HG02763 (cell line): ENCODE measurements around the gene NUSAP1.
"Not testable (repeated sequence)": the region's sequence is repeated elsewhere in the genome, so short reads cannot be mapped to it uniquely, and the experiment has no call there.

ENCODE experiments used
- ATAC-seq: cut with Tn5 transposase; IDR thresholded peaks from one replicate; pipeline ENCODE4 v1.9.1; 2021; ENCODE audit warnings: mild to moderate bottlenecking, moderate library complexity; ENCODE audit not compliant: unreplicated experiment

The NUSAP1 gene

DNA sequence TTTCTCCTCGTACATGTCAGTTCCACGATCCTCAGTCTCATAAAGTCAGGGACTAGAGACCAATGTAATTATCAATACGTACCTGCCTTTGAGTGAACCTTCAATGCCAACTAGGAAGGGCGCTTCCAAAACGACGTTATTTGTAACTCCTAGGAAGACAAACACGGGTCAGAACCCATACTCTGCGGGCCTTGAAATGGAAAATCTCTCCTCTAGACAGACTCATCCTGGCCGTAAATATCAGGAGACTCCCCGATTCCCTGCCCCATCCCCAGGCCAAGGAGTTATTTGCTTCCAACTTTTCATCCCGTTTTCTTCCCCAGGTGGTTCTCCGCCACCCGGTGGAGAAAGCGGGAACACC is 868 bp upstream of the NUSAP1 start:
- no peak for ATAC-seq

DNA sequence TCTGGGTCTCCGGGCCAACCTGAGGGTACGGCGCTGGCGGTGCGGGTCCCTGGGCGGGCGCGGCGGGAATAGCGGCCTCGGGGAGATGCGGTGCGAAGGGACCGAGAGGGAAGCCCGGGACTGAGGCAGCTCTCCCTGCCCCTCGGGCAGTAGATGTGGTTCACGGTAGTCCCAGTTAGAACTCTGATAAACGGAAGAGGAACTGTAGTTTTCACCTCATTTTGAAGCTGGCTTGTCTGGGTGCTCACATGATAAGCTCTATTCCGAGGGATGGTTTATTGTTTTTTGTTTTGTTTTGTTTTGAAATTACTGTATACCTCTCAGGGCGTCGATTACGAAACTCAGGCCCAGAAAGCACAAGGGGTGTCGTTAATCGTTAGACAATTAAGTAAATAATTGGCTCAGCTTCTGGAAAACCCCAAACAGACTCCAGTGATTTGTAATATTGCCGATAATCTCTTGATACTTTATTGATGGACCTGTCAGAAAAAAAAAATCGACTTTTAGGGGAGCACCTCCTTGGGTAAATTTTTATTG is 413 bp downstream of the NUSAP1 start:
- peak; percentile 18 for ATAC-seq

- no peak for ATAC-seq
These were observed 1.8 kb downstream of the NUSAP1 start for GRCh38 chr15:41334293-41335120.

GRCh38 chr15:41336549-41336948 is 3.9 kb downstream of the NUSAP1 start:
- ATAC-seq: no peak

GRCh38 chr15:41337047-41337446 is 4.4 kb downstream of the NUSAP1 start:
- no peak for ATAC-seq

DNA sequence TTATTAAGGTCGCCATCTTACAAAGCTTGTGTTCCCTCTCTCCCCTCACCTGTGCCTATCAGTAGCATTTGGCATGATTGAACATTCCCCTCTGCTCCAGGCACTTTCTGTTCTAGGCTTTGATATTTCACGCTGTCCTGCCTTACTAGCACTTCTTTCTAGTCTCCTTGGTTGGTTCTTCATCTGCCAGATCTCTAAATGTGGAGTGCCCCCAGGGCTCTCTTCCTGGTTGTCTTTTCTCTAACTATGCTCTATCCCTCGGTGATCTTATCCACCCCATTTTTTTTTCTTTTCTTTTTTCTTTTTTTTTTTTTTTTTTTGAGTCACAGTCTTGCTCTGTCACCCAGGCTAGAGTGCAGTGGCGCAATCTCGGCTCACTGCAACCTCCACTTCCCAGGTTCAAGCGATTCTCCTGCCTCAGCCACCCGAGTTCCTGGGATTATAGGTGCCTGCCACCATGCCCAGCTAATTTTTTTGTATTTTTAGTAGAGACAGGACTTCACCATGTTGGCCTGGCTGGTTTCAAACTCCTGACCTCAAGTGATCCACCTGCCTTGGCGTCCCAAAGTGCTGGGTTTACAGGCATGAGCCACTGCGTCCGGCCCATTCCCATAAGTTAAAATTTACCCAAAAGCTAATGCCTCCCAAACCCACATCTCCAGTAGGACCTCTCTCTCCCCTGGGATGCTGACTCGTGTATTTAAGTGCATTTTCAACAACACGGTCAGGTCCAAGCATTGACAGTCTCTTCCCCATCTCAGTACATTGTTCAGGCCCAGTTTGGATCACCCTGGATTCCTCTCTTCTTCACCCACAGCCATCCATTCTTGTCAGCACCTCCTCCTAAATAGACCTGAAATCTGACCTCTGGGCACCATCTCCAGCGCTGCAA is 5.2 kb downstream of the NUSAP1 start:
- ATAC-seq: no peak

- ATAC-seq: no peak
These were observed 7.6 kb downstream of the NUSAP1 start for GRCh38 chr15:41340189-41340695.

DNA sequence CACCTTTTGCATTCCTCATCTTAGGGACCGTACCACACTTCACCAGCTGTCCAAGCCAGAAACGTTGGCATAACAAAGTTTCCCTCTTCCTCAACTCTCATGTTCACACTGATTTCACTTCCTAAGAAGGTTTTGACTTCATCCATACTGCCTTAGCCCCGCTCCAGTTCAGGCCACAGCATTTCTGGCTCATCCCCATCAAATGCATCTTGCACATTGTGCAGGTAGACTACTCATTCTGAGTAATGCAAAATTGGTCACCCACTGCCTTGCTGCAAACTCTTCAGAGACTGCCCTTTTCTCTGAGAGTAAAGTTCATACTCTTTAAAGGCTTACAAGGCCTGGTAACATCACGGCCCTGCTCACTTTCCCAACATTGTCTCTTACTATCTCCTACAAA is 8.8 kb downstream of the NUSAP1 start:
- ATAC-seq: no peak

DNA sequence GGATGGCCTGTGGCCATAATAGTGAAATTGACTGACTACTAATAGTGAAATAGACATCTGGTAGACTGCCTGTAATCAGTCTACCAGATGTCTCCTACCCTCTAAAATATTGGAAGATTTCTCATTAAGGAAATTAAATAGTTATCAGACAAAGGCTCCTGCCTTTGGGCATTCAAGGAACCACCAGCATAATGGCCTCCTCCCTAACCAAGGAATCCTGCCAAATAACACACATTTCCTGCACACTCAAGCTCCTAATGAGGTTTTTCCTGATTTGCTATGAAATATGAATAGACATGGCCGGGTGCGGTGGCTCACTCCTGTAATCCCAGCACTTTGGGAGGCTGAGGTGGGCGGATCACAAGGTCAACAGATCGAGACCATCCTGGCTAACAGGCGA is 14.6 kb downstream of the NUSAP1 start:
- no peak for ATAC-seq

GRCh38 chr15:41350057-41350717 is 17.5 kb downstream of the NUSAP1 start:
- no peak for ATAC-seq

- ATAC-seq: no peak
These were observed 21.7 kb downstream of the NUSAP1 start for GRCh38 chr15:41354371-41354770.

- no peak for ATAC-seq
These were observed 34.7 kb downstream of the NUSAP1 start for GRCh38 chr15:41367418-41367817.

DNA sequence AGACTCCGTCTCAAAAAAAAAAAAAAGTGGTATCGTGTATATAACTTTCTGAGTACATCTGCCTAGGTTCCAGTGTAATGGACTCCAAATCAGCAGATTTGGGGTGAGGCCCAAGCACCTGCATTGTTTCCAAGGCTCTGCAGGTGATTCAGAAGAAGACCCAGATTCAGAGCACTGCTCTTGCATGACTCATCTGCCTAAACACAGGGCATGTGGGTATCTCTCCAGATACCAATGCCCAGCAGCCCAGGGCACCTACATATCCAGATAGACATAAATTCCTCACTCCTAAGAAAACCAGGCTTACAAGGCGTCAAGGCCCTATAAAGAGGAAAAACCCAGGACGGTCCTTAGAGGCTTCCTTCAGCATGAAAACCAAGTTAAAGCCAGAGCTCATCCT is 45.3 kb downstream of the NUSAP1 start:
- no peak for ATAC-seq

DNA sequence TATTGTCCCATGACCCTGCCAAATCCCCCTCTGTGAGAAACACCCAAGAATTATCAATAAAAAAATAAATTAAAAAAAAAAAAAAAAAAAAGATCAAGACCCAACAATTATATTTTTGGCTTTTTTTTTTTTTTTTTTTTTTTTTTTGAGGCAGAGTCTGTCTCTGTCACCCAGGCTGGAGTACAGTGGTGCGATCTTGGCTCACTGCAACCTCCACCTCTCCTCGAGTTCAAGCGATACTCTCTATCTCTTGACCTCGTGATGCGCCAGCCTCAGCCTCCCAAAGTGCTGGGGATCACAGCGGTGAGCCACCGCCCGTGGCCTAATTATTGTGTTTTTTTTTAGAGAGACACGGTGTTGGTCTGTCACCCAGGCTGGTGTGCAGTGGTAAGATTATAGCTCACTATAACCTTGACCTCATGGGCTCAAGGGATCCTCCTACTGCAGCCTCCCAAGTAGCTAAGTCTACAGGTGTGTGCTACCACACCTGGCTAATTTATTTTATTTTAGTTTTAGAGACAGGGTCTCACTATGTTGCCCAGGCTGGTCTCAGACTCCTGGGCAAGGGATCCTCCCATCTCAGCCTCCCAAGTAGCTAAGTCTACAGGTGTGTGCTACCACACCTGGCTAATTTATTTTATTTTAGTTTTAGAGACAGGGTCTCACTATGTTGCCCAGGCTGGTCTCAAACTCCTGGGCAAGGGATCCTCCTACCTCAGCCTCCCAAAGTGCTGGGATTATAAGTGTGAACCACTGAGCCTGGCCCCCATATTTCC is 51.5 kb downstream of the NUSAP1 start:
- ATAC-seq: not testable (repeated sequence)

DNA sequence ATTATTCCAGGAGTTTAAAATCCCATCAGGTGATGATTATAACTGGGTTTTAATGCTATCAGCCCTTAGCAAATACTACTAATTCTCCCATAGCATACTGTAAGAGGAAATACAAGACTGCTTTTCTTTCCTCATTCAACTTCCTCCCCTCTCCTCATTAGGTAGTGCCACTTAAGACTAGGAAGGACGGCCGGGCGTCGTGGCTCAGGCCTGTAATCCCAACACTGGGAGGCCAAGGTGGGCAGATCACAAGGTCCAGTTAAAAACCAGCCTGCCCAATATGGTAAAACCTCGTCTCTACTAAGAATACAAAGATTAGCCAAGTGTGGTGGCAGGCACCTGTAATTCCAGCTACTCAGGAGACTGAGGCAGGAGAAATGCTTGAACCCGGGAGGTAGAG is 55.0 kb downstream of the NUSAP1 start:
- ATAC-seq: no peak

DNA sequence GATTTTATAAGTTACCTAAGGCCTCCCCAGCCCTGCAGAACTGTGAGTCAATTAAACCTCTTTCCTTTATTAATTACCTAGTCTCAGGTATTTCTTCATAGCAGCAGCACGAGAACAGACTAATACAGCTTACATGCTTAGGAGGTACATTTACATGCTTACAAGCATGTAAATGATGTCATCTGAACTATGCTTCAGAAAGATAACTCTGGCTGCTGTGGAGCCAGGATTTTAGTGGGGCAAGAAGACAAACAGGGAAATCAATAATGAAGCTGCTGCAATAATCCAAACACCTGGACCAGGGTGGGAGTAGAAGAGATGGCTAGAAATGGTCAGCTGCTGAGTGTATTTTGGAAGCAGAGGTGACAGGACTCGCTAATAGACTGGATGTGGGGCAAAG is 60.0 kb downstream of the NUSAP1 start:
- ATAC-seq: no peak

DNA sequence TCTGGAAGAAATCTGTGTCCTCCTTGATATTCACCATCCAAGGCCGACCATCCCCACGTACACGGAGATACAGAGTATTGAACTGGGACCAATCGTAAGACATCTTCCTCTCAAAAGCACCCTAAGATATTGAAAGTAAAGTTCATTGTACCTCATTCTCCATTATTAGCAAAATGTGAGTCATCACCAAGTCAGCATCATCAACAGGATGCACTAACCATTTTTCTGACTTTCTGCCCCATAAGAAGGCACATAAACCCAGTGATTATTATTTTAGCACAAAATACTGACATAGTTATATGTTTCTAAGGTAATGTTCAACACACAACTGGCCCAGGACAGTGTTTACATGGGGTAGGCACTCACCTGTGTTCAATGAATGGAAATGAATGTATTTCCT is 62.2 kb downstream of the NUSAP1 start:
- no peak for ATAC-seq

- no peak for ATAC-seq
These were observed 63.4 kb downstream of the NUSAP1 start for GRCh38 chr15:41396111-41396510.

DNA sequence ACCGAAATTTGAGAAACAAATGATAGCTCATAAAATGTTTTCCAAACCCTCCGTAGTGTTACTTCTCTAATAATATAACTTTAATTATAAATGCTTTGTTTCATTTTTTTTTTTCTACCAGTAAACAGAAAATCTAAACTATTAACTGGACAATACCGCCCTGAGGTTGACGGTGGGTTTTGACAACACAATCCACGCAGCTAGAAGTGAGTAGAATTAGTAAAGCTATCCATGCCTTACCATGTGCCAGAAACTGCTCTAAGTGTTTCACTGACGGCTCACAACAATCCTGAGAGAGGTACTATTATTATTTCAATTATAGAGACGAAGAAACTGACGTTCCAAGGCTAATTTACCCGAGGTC is 69.2 kb downstream of the NUSAP1 start:
- ATAC-seq: no peak

DNA sequence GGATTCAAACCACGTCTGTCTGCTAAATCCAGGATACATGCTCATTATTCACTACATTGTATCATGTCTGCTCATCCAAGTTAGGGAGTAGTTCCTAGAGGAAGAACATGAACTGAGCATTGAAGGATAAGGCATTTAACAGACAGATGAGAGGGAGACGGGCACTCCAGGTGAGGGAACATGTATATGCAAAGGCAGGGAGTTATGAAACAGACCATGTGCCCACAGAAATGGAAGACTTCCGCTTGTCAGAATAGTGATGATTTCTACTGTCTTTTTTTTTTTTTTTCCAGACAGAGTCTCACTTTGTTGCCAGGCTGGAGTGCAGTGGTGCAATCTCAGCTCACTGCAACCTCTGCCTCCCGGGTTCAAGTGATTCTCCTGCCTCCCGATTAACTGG is 74.7 kb downstream of the NUSAP1 start:
- ATAC-seq: no peak
